ENCODE data around the gene EVA1C. TPM values are rescaled to one million over a fixed set of nuclear protein-coding genes. Genes with fewer than 3 reads are reported as not detected.
A peak's percentile ranks its signal among the peaks of the same experiment; 100 is the strongest.

EVA1C gene
- total RNA-seq, 1 experiment from 2014 or later: 0.98 TPM

DNA sequence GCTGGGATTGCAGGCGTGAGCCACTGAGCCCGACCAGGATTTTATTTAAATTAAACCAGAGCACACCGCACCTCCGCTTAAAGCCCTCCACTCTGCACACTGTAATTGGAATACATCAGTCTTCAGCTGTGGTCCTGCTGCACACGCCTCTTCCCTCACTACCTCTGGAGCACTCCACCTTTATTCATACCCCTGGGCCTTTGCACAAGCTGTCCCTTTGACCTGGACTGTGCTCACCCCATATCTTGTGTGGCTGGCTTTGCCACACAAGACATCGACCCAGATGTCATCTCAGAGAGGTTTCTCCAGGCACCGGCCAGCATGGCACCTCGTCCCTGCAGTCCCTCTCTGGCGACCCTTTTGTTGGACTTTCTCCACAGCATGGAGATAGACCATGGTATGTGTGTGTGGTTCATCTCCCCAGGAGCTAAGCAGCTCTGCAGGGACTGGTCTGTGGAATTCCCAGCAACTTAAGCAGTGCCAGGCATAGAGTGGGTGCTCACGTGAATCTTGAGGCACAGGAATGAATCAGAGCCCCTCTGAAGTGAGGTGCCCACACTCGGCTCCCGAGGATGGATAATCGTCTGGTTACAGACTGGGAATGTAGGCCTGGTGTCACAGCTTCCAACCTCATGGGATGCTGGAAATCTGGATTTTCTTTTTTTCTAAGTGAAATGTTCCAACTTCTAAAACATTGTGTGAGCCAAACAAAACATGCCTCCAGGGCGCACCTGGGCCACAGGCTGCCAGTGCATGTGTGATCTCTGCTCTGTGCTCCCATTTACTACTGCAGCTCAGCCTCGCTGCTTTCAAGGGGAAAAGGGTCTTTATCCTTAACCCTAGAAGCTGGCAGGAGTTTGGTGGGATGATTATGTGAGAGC lies 61.9 kb downstream of the EVA1C start:
- Histone ChIP-seq H2AFZ (ENCODE audit: low read length) (no peak overlapping the region), H2BK5ac (ENCODE audit: insufficient read length, low read length) (no peak overlapping the region), H4K5ac (ENCODE audit: insufficient read length, low read depth, low read length) (no peak overlapping the region), H4K20me1 (ENCODE audit: control insufficient read depth, insufficient read depth, insufficient read length) (no peaks in the 10 kb centered on the region), H3K4ac (ENCODE audit: low read depth, low read length) (no peak overlapping the region), H3K23ac (ENCODE audit: insufficient read length, low read depth, low read length) (no peak overlapping the region), H3K4me2 (ENCODE audit: insufficient read depth, insufficient read length, low read length) (no peak overlapping the region), H3K79me2 (ENCODE audit: insufficient read depth, low read length) (no peaks in the 10 kb centered on the region), H2AK5ac (ENCODE audit: insufficient read length, low read length) (no peak overlapping the region), H3K14ac (ENCODE audit: insufficient read depth, low read length) (no peak overlapping the region), H3K23me2 (ENCODE audit: insufficient read length, low read depth, low read length, poor library complexity, severe bottlenecking) (no peaks in the 10 kb centered on the region), H3K9me3 (ENCODE audit: control insufficient read depth, low read depth, low read length) (no peaks in the 10 kb centered on the region), H3K79me1 (ENCODE audit: insufficient read depth, low read depth, low read length, poor library complexity, severe bottlenecking) (no peaks in the 10 kb centered on the region), H4K8ac (replicated peaks; ENCODE audit: insufficient read length, low read depth, low read length) (no peak overlapping the region), H3K9ac (ENCODE audit: extremely low read depth, insufficient read length, low read length) (no peak overlapping the region), H2BK120ac (ENCODE audit: low read depth, low read length, poor library complexity, severe bottlenecking) (no peak overlapping the region), H3K27me3 (ENCODE audit: insufficient read depth, low read length) (no peaks in the 10 kb centered on the region), H2BK15ac (ENCODE audit: low read depth, low read length) (no peak overlapping the region), H4K91ac (ENCODE audit: insufficient read length, low read depth, low read length) (no peak overlapping the region), H3K56ac (ENCODE audit: insufficient read length, low read depth, low read length) (no peak overlapping the region), H2BK20ac (ENCODE audit: low read depth, low read length, poor library complexity, severe bottlenecking) (no peak overlapping the region), H2BK12ac (ENCODE audit: insufficient read length, low read depth, low read length) (no peak overlapping the region), H3T11ph (ENCODE audit: low read length) (no peak overlapping the region), H3K4me1 (ENCODE audit: insufficient read depth, low read length) (no peaks in the 10 kb centered on the region), H3K27ac (ENCODE audit: insufficient read length, low read depth, low read length) (no peak overlapping the region), H3K18ac (ENCODE audit: insufficient read length, low read depth, low read length) (no peak overlapping the region)
- peak overlapping the region in 1 of 2 experiments; percentile 27; a peak in 2 of 5 replicates for H3K4me3 Mint-ChIP-seq
- TF ChIP-seq, protein P1, sequence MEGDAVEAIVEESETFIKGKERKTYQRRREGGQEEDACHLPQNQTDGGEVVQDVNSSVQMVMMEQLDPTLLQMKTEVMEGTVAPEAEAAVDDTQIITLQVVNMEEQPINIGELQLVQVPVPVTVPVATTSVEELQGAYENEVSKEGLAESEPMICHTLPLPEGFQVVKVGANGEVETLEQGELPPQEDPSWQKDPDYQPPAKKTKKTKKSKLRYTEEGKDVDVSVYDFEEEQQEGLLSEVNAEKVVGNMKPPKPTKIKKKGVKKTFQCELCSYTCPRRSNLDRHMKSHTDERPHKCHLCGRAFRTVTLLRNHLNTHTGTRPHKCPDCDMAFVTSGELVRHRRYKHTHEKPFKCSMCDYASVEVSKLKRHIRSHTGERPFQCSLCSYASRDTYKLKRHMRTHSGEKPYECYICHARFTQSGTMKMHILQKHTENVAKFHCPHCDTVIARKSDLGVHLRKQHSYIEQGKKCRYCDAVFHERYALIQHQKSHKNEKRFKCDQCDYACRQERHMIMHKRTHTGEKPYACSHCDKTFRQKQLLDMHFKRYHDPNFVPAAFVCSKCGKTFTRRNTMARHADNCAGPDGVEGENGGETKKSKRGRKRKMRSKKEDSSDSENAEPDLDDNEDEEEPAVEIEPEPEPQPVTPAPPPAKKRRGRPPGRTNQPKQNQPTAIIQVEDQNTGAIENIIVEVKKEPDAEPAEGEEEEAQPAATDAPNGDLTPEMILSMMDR (conservative IDR thresholded peaks at IDR 0.05): no peak
- 0 out of 7 replicates have a peak, but pooled peaks cover 0 to 2% (median 0%) of the 10 kb centered on the region in 3 experiments for H3K36me3 Mint-ChIP-seq (ENCODE audit: insufficient read depth in 1 of 3, low read depth in 3 of 3)
- H3K9me3 Mint-ChIP-seq: no peaks in the 10 kb centered on the region
- no CpG with 5 or more reads among the region's 15 CpGs for WGBS (ENCODE audit: extremely low coverage, insufficient read length, low lambda C conversion rate)
- peaks cover 3% of the 10 kb centered on the region in 2 experiments; a peak in 2 of 4 replicates for H3K4me1 Mint-ChIP-seq
- no peaks in the 10 kb centered on the region for H3K27me3 Mint-ChIP-seq (ENCODE audit: low read depth)
- DNase-seq: peak; percentile 20
- H3K27ac Mint-ChIP-seq: no peak overlapping the region
